ENCODE measurements around the gene CMSS1.

The CMSS1 gene

DNA sequence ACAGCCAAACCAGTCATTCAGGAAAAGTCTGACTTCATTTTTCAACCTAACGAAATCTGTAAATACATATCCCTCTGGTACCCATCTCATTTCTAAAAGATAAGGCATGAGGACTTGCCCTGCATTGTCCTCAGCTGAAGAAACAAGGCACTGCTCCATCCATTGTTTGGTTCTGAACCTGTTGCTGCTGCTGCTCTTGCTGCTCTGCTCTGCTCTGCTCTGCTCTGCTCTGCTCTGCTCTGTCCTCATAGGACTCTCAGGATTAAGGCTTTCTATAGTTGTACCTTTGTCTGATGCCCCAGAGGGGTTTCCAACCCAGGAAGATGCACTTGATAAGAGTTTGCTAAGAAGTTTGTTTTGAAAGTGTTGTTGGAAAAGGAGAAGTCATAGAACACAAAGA, 38.2 kb downstream of the CMSS1 start:
- DNase-seq, result no peak

GRCh38 chr3:99856437-99857220, 39.0 kb downstream of the CMSS1 start:
- DNase-seq, result no peak

- DNase-seq, result no peak
These were observed 39.6 kb downstream of the CMSS1 start for GRCh38 chr3:99857278-99857677.

- DNase-seq, result no peak
These were observed 40.8 kb downstream of the CMSS1 start for GRCh38 chr3:99858469-99858868.

GRCh38 chr3:99859825-99860224, 42.2 kb downstream of the CMSS1 start:
- peak; percentile 94 for DNase-seq

DNA sequence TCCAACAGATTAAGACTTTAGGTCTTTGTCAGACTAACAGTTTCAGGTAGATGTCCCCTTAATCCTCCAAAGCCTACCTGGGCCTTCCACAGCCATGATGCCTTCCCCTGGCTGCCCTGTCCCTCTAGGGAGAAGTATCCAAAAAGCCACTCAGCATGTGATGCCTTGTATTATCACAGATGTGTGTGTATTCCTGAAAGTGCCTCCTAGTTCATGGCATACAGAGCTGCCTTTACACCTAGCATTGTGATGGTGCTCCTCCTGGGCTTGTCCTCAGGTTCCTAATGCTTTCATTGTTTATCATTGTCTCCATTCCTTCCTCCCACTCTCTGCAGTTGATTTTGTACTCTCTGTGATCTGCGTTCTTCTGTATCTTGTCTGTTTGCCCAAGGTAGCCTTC, 43.6 kb downstream of the CMSS1 start:
- no peak for DNase-seq

DNA sequence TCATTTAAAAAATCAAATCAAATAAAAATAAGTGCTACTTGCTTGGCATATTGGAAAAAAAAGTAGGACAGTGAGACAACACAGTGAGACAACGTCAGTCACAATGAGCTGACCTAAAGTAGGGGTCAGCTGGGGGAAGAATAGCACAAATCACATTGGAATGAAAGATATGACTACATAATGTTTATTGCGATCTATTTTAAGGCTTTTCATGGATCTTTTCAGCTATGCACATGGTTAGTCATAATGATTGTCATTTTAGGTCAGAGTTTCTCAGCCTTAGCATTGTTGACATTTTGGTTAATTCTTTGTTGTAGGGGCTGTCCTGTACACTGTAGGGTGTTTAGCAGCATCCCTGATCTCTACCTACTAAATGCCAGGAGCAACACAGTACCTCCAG, 44.5 kb downstream of the CMSS1 start:
- peak; percentile 90 for DNase-seq

GRCh38 chr3:99863002-99863401, 45.3 kb downstream of the CMSS1 start:
- DNase-seq, result no peak

DNA sequence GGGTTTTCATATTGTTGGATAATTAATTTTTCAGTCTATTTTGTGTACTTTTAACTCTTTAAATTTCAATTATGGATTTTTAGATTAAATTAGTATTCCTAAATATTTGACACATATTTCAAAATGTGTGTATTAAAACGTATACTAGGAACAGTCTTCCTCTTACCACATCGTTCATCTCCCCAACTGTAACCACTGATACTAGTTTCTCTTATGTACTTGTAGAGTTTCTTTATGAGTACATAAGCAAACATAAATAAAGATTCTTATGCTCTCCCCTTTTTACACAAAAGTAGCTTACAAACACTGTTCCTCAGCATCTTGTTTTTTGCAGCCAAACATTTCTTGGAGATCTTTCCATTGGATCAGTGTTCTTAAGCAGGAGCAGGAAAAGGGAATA, 45.9 kb downstream of the CMSS1 start:
- DNase-seq, result no peak

DNA sequence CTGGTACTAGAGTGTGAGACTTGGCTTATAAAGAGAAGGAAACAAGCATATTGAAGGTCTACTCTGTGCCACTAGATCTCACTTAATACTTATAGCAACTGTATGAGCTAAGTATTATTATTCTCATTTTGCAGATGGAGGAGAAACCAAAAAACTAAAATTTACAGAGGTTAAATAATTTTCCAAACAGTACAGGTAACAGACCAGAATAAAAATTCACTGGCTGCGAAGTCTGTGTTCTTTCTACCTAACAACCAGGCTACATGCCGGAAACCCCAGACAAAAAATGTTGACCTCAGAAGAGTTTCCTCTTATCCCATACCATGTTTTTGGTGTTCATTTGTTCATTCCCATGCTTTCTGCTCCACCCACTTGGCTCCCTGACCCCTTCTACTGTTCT, 46.6 kb downstream of the CMSS1 start:
- DNase-seq, result no peak

- DNase-seq, result peak; percentile 64
These were observed 47.7 kb downstream of the CMSS1 start for GRCh38 chr3:99865321-99865720.

DNA sequence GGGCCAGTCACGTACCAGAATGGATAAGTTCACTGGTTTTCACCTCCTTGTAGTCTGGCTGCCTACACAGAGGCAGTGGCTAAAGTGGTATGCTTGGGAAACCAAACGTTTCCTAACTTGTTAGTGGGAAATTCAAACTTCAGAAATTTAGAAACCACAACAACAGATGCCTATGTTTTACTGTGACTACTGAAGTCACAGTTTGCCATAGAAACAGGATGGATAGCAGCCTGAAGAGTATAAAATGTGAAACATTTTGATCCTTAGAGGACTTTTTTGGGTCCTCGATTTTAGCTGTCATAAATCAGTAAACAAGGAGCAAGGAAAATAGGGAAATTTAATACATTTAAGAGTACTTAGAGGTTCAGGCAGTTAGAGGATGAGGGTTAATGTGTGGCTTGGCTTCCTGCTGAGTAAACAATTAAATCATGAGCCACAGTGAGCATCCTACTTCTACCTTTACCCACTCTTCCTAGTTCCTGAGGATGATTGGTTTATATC, 48.6 kb downstream of the CMSS1 start:
- peak; percentile 71 for DNase-seq

DNA sequence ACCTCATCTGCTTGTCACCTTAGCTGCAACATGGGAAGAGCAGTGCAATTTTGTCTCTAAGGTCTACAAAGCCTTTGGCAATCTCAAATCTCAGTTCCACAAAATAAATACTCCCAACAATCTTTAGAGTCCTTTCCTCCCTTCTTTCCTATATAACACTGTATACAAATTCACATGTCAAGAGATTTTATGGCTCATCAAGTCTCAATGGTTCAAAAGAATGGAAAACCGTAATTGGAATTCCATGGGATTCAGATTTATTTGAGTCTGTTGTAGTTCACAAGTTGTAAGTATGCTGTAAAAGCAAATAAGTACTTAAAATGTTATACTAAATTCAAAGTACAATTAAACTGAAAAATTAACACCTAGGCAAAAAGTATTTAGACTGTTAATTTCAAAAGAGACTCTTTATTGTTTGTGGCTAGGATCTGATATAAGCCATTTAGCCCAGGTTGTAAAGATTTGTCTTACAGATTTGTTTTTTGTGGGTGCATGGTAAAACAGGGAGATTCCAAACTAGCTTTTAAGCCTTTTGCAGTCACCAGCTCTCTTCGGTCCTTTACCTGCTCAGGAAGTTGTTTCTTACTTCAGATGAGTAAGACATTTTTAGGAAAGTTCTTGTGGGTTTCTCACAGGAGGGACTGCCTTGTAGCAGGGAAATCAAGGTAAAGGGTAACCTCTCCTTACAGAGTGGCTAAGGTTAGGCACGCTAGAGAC, 50.1 kb downstream of the CMSS1 start:
- no peak for DNase-seq

DNA sequence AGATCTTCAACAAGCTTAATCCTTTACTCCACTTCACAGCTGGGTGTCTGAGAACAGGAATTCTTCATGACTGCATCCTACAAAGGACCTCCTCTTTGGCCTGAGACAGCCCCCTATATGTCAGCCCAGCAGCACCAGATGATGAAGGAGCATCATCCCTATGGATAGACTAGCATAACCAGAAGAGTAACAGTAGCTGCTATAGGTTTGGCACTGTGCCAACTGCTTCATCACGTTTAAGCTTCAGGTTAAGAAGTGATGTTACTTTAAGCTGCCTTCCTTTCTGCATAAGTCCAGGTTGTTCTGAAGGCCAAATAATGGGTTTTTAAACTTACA, 50.6 kb downstream of the CMSS1 start:
- no peak for DNase-seq

- no peak for DNase-seq
These were observed 52.0 kb downstream of the CMSS1 start for GRCh38 chr3:99869621-99870020.

DNA sequence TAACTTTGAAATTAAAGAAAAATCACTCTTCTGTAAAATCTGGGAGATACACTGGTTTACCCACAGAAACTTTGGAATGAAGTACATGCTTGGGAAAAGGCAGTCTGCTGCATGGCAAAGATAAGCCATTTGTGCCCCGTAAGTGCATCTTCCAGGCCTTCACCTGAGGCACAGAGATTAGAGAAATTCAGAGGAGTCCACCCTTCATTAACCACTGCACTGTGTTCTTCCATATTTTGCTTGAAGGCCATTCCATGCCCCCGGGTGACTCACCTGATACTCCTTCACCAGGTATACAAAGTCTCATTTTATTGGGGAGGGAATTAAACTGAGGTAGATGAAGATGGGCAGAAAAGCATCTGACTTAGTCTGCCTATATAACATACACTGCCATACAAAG, 53.0 kb downstream of the CMSS1 start:
- no peak for DNase-seq

GRCh38 chr3:99871231-99872045, 53.8 kb downstream of the CMSS1 start:
- DNase-seq, result no peak

DNA sequence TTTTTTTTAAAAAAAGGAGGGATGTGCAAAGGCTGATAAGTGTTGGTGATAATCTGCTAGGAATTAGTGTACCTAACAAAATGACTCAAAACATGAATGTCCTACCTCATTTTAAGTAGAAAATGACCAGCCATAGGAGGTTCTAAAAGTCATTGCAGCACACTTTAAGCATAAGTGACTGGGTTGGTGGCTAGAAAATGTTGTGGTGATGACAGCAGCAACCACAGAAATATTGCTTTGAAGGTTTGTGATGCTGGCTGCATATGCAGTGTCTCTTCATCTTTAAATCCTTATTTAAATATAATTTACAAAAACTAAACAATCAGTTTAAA, 55.2 kb downstream of the CMSS1 start:
- no peak for DNase-seq

DNA sequence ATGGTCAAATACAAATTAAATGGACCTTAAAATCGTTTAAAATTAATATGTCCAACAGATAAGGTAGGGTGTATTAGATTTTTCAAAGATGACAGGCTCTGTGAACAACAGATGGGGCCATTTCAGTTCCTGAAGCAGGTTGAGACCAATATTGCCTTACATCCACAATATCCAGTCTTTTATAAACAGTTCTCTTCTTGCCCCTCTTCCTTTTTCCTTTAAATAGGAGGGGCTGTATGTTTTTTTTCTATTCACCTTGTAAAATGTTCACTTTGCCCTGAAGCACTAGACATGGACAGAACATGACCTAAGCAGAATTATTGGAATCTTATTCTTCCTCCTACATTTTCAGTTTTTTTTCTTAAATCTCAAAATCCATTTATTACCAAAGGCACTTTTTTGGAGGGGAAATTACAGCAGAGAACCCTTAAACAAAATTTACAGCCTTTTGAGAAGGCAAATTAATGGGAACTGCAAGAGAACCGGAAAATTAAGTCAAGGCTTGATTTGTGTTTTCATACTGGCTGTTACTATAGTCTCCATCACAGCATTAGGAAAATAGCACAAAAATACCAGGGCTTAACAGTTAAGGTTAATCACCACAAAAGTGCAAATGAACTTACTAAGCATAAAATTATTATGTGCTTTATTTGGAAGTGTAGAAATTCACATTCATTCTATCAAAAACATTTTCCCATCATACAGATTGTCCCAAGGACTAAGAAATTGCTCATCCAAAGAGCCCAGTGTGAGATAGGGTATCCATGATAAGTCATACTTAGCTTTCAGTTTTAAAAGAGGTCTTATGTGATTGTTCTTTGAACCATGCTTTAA, 55.8 kb downstream of the CMSS1 start:
- no peak for DNase-seq

DNA sequence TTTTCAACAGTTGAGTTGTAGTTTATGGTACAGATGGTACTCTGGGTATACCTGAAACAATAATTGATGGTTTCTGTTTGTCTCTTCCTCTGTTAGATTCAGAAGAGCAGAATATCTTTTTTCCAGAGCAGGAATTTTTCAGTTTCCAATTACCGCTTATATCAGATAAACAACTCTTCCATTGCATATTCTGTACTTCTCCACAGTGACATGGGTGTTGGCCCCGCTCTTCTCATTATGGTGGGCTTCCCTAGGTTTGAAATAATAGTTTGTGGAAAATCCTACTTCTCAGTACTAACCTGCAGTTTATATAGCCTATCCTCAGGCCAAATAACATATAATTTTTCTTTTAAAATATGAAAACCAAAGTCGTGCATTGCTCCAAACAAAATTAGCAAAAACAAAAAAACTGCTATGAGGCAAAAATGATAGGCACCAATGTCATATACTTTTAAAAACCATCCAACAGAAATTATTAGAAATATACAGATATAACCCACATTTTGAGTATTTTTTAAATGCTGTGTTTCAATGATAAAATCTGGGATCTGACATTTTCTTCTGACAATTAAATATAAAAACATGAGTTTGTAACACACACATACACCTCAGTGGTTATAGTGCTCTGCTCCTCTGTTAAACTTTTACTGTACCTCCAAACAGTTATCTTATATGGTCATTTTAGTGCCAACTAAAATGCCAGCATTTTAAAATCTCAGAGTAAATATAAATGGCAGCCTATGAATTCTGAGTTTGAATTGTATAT, 56.8 kb downstream of the CMSS1 start:
- no peak for DNase-seq

DNA sequence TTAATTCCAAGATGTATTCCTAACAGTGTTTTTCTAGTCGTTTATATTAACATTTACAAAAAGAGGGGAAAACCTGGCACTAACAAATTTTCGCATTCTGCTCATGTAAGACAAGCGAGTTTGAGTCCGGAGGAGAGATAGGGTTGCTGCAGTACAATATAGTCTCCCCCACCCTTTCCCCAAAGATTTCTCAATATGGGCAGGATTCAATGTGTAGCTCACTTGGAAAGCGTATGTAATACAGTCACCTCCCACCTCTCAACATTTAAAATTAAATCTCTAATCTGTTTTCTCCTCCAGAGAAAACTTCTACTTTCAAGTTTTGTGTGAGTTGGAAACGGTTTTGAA, 57.9 kb downstream of the CMSS1 start:
- DNase-seq, result peak; percentile 65
